SK-N-SH (cell line): ENCODE data around the gene COBL. TPM values are rescaled to one million over a fixed set of nuclear protein-coding genes. Genes with fewer than 3 reads are reported as not detected.

ENCODE experiments used
- CTCF ChIA-PET: fragments of 300-600, 350-600 bp; formaldehyde crosslinking; extraction: SDS; loops from one replicate; lab custom pipeline; 2021; lab: Yijun Ruan, JAX
- POLR2A ChIA-PET: fragments of 350-600 bp; sonication (Branson Sonifier 250); formaldehyde crosslinking; extraction: SDS; loops from one replicate; lab custom pipeline; 2020; ENCODE audit warnings: antibody characterized with exemption, inconsistent platforms; lab: Yijun Ruan, JAX
- DNase-seq: peaks from one replicate; pipeline ENCODE4 v3.0.0; 2012
- H2AFZ ChIP-seq: fragments of 200-600 bp; sonication (generic); 2 replicates; pipeline ENCODE4 v1.8.1; 2016; ENCODE audit warnings: antibody characterized with exemption, mild to moderate bottlenecking, low read depth
- H3F3A ChIP-seq: fragments of 200-600 bp; sonication (generic); replicated peaks from 2 replicates; pipeline ENCODE3; 2016; ENCODE audit warnings: antibody characterized with exemption, mild to moderate bottlenecking; ENCODE audit not compliant: insufficient read depth
- H3K27ac ChIP-seq, 2 experiments: fragments of 200-500 bp in 1 of 2; fragments of 200-600 bp in 1 of 2; sonication (Bioruptor generic) in 1 of 2; sonication (generic), shearing (Covaris generic) in 1 of 2; 2 replicates each; pipeline versions ENCODE4 v1.5.1 to v1.6.1; 2014 to 2016; ENCODE audit warnings: low read depth in 2 of 2, inconsistent platforms in 1 of 2, low read length in 1 of 2, mild to moderate bottlenecking in 1 of 2, mixed read lengths in 1 of 2
- H3K27me3 ChIP-seq: fragments of 200-600 bp; sonication (generic), shearing (Covaris generic); 2 replicates; pipeline ENCODE4 v1.6.1; 2016; ENCODE audit warnings: mixed run types; ENCODE audit not compliant: insufficient read depth
- H3K36me3 ChIP-seq, 2 experiments: fragments of 200-500 bp in 1 of 2; fragments of 200-600 bp in 1 of 2; sonication (Bioruptor generic) in 1 of 2; sonication (generic) in 1 of 2; replicated peaks in 1 of 2; 2 replicates each; pipeline versions ENCODE3 to v1.5.1; 2014 to 2016; ENCODE audit warnings: low read length in 1 of 2, mild to moderate bottlenecking in 1 of 2; ENCODE audit not compliant: insufficient read depth in 2 of 2, control insufficient read depth in 1 of 2
- H3K4me1 ChIP-seq, 2 experiments: fragments of 200-500 bp in 1 of 2; fragments of 200-600 bp in 1 of 2; sonication (Bioruptor generic) in 1 of 2; sonication (generic), shearing (Covaris generic) in 1 of 2; 2 replicates each; pipeline versions ENCODE4 v1.5.1 to v1.6.1; 2014 to 2016; ENCODE audit warnings: low read depth in 1 of 2, low read length in 1 of 2, mixed run types in 1 of 2; ENCODE audit not compliant: insufficient read depth in 2 of 2, control insufficient read depth in 1 of 2
- H3K4me2 ChIP-seq: fragments of 200-600 bp; sonication (generic), shearing (Covaris generic); 2 replicates; pipeline ENCODE4 v1.6.1; 2017; ENCODE audit warnings: mixed run types
- H3K4me3 ChIP-seq, 2 experiments: fragments of 200-500 bp in 1 of 2; fragments of 200-600 bp in 1 of 2; sonication (Bioruptor generic) in 1 of 2; sonication (generic), shearing (Covaris generic) in 1 of 2; 2 replicates each; pipeline versions ENCODE4 v1.5.1 to v1.8.1; 2014 to 2016; ENCODE audit warnings: low read depth in 2 of 2, inconsistent platforms in 1 of 2, low read length in 1 of 2, mild to moderate bottlenecking in 1 of 2, mixed read lengths in 1 of 2, moderate library complexity in 1 of 2
- H3K79me2 ChIP-seq: fragments of 200-600 bp; sonication (generic); 2 replicates; pipeline ENCODE4 v1.8.1; 2017; ENCODE audit warnings: mild to moderate bottlenecking; ENCODE audit not compliant: insufficient read depth
- H3K9ac ChIP-seq: fragments of 200-600 bp; sonication (generic); 2 replicates; pipeline ENCODE4 v1.6.1; 2017; ENCODE audit warnings: mixed run types
- H3K9me2 ChIP-seq: fragments of 200-600 bp; sonication (generic); 2 replicates; pipeline ENCODE4 v1.6.1; 2017; ENCODE audit warnings: mixed run types
- H3K9me3 ChIP-seq: fragments of 200-600 bp; sonication (generic); 2 replicates; pipeline ENCODE4 v1.6.1; 2017; ENCODE audit warnings: mixed run types, mild to moderate bottlenecking, moderate library complexity
- H4K20me1 ChIP-seq: fragments of 200-600 bp; sonication (generic); 2 replicates; pipeline ENCODE4 v1.6.1; 2017; ENCODE audit warnings: mild to moderate bottlenecking, mixed run types; ENCODE audit not compliant: insufficient read depth
- FOSL2 ChIP-seq: IDR thresholded peaks from 2 replicates; pipeline ENCODE4 v1.4.0; 2012; ENCODE audit warnings: low read depth, mild to moderate bottlenecking, moderate library complexity, borderline replicate concordance
- GABPA ChIP-seq: IDR thresholded peaks from 2 replicates; pipeline ENCODE4 v1.4.0; 2012; ENCODE audit warnings: low read depth, mild to moderate bottlenecking
- MXI1 ChIP-seq: IDR thresholded peaks from 2 replicates; pipeline ENCODE4 v1.6.1; 2012; ENCODE audit warnings: mild to moderate bottlenecking, low read depth, low read length, improper control_type of control experiment
- POLR2AphosphoS5 ChIP-seq: IDR thresholded peaks from 2 replicates; pipeline ENCODE4 v1.6.1; 2012; ENCODE audit warnings: low read depth, low read length
- RAD21 ChIP-seq: IDR thresholded peaks from 2 replicates; pipeline ENCODE4 v1.6.1; 2012; ENCODE audit warnings: mild to moderate bottlenecking, low read length
- RCOR1 ChIP-seq: fragments of 150-350 bp; IDR thresholded peaks from 2 replicates; pipeline ENCODE4 v1.6.1; 2017; ENCODE audit warnings: antibody characterized with exemption, low read length
- RFX5 ChIP-seq: IDR thresholded peaks from 2 replicates; pipeline ENCODE4 v1.6.1; 2012; ENCODE audit warnings: mild to moderate bottlenecking, improper control_type of control experiment, low read length
- RXRA ChIP-seq: IDR thresholded peaks from 2 replicates; pipeline ENCODE4 v1.4.0; 2012; ENCODE audit warnings: low read depth, mild to moderate bottlenecking, borderline replicate concordance
- SIN3A ChIP-seq: IDR thresholded peaks from 2 replicates; pipeline ENCODE4 v1.6.1; 2012; ENCODE audit warnings: low read depth, mild to moderate bottlenecking, low read length, moderate library complexity, borderline replicate concordance
- SMC3 ChIP-seq: IDR thresholded peaks from 2 replicates; pipeline ENCODE4 v1.6.1; 2012; ENCODE audit warnings: low read depth, low read length, improper control_type of control experiment
- YY1 ChIP-seq: IDR thresholded peaks from 2 replicates; pipeline ENCODE4 v1.4.0; 2012; ENCODE audit warnings: low read depth, mild to moderate bottlenecking
- WGBS: methylation state at CpG from one replicate; pipeline ENCODE4 v1.1.6; 2017; ENCODE audit warnings: low lambda C conversion rate; 5-methylcytosine and 5-hydroxymethylcytosine counted together
- polyA plus RNA-seq, 3 experiments: library from polyadenylated mRNA; depleted of rRNA; stranded (reverse); fragments of >200 nt; gene quantifications; 2 replicates each; pipeline ENCODE4 v1.2.3, GENCODE V29; 2012
- TF ChIP-seq, protein P1 (sequence below): IDR thresholded peaks from 2 replicates; pipeline ENCODE4 v1.4.0; 2012; ENCODE audit warnings: low read depth, borderline replicate concordance
- TF ChIP-seq, protein P2 (sequence below): fragments of 150-350 bp; IDR thresholded peaks from 2 replicates; pipeline ENCODE4 v1.6.1; 2016; ENCODE audit warnings: mild to moderate bottlenecking, low read depth, low read length
- TF ChIP-seq, protein P3 (sequence below): IDR thresholded peaks from 2 replicates; pipeline ENCODE4 v1.6.1; 2012; ENCODE audit warnings: mild to moderate bottlenecking, low read depth, low read length, moderate library complexity
- TF ChIP-seq, protein P4 (sequence below): IDR thresholded peaks from 2 replicates; pipeline ENCODE4 v1.4.0; 2012; ENCODE audit warnings: low read depth, borderline replicate concordance

COBL gene
- polyA plus RNA-seq, 1 of the 3 experiments (the other 2 are of a cell fraction), result under 0.01 TPM

DNA sequence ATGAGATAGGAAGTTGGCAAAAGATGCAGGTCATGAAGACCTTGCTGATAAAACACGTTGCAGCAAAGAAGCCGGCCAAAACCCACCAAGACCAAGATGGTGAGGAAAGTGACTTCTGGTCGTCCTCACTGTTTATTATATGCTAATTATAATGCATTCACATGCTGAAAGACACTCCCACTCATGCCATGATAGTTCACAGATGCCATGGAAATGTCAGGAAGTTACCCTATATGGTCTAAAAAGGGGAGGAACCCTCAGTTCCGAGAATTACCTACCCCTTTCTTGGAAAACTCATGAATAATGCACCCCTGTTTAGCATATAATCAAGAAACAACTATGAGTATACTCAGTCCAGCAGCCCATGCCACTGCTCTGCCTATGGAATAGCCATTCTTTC is 331.5 kb downstream of the COBL start:
- H3K27ac ChIP-seq, result no peak overlapping the region
- CTCF ChIA-PET, result interaction anchor here (1.1 to 1.2 kb wide), 2 partner anchors 11 to 18 kb away, joined by 3 read pairs; no protein-coding TSS in a partner anchor
- H3K4me2 ChIP-seq, result no peak overlapping the region
- TF ChIP-seq, protein P1, sequence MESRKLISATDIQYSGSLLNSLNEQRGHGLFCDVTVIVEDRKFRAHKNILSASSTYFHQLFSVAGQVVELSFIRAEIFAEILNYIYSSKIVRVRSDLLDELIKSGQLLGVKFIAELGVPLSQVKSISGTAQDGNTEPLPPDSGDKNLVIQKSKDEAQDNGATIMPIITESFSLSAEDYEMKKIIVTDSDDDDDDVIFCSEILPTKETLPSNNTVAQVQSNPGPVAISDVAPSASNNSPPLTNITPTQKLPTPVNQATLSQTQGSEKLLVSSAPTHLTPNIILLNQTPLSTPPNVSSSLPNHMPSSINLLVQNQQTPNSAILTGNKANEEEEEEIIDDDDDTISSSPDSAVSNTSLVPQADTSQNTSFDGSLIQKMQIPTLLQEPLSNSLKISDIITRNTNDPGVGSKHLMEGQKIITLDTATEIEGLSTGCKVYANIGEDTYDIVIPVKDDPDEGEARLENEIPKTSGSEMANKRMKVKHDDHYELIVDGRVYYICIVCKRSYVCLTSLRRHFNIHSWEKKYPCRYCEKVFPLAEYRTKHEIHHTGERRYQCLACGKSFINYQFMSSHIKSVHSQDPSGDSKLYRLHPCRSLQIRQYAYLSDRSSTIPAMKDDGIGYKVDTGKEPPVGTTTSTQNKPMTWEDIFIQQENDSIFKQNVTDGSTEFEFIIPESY, result no peak
- TF ChIP-seq FOSL2 (no peak), RXRA (no peak)
- DNase-seq, result no peak
- 13% methylated on average over 4 of the region's 4 CpGs for WGBS
- H3K36me3 ChIP-seq, result no peaks in the 10 kb centered on the region
- no peaks in the 10 kb centered on the region for H3K9me2 ChIP-seq
- H4K20me1 ChIP-seq, result no peaks in the 10 kb centered on the region
- H3K27me3 ChIP-seq, result peaks cover 72% of the 10 kb centered on the region
- H3K79me2 ChIP-seq, result no peaks in the 10 kb centered on the region
- POLR2A ChIA-PET, result no interaction called here
- H3F3A ChIP-seq, result no peaks in the 10 kb centered on the region
- peak overlapping the region in 1 of 2 experiments; percentile 2; a peak in 1 of 4 replicates for H3K4me3 ChIP-seq
- H3K9me3 ChIP-seq, result no peaks in the 10 kb centered on the region
- H3K4me1 ChIP-seq, result no peaks in the 10 kb centered on the region
- no peak overlapping the region for H2AFZ ChIP-seq
- H3K9ac ChIP-seq, result no peak overlapping the region

DNA sequence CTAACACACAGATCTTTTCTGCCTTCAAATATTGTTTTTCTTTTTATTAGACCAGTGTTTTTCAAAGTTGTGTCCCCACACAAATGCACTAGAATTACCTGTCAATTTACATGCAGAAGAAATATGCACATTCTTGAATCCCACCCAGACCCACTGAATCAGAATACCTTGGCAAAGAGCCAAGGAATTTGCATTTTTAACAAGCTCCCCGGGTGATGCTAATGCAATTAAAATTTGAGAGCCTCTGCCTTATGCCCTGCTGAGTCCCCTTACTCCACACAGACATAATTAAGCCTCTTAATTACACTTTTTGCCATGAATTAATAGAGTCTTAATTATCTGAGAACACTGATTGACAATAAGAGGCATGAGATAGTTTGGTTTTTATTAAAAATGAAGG is 332.8 kb downstream of the COBL start:
- H3K27me3 ChIP-seq, result peaks cover 80% of the 10 kb centered on the region
- H3K9ac ChIP-seq, result no peak overlapping the region
- DNase-seq, result no peak
- no peaks in the 10 kb centered on the region for H3F3A ChIP-seq
- no peak overlapping the region for H3K4me3 ChIP-seq
- no peaks in the 10 kb centered on the region for H3K9me2 ChIP-seq
- ChIA-PET CTCF (no interaction called here), POLR2A (no interaction called here)
- H4K20me1 ChIP-seq, result no peaks in the 10 kb centered on the region
- no peak overlapping the region for H3K4me2 ChIP-seq
- no peak for TF ChIP-seq RFX5
- no peak for TF ChIP-seq POLR2AphosphoS5
- no peak for TF ChIP-seq YY1
- TF ChIP-seq, protein P2, sequence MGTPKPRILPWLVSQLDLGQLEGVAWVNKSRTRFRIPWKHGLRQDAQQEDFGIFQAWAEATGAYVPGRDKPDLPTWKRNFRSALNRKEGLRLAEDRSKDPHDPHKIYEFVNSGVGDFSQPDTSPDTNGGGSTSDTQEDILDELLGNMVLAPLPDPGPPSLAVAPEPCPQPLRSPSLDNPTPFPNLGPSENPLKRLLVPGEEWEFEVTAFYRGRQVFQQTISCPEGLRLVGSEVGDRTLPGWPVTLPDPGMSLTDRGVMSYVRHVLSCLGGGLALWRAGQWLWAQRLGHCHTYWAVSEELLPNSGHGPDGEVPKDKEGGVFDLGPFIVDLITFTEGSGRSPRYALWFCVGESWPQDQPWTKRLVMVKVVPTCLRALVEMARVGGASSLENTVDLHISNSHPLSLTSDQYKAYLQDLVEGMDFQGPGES, result no peak
- no peak for TF ChIP-seq SIN3A
- TF ChIP-seq, protein P3, sequence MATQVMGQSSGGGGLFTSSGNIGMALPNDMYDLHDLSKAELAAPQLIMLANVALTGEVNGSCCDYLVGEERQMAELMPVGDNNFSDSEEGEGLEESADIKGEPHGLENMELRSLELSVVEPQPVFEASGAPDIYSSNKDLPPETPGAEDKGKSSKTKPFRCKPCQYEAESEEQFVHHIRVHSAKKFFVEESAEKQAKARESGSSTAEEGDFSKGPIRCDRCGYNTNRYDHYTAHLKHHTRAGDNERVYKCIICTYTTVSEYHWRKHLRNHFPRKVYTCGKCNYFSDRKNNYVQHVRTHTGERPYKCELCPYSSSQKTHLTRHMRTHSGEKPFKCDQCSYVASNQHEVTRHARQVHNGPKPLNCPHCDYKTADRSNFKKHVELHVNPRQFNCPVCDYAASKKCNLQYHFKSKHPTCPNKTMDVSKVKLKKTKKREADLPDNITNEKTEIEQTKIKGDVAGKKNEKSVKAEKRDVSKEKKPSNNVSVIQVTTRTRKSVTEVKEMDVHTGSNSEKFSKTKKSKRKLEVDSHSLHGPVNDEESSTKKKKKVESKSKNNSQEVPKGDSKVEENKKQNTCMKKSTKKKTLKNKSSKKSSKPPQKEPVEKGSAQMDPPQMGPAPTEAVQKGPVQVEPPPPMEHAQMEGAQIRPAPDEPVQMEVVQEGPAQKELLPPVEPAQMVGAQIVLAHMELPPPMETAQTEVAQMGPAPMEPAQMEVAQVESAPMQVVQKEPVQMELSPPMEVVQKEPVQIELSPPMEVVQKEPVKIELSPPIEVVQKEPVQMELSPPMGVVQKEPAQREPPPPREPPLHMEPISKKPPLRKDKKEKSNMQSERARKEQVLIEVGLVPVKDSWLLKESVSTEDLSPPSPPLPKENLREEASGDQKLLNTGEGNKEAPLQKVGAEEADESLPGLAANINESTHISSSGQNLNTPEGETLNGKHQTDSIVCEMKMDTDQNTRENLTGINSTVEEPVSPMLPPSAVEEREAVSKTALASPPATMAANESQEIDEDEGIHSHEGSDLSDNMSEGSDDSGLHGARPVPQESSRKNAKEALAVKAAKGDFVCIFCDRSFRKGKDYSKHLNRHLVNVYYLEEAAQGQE, result no peak
- TF ChIP-seq SMC3, result no peak
- TF ChIP-seq RAD21, result no peak
- TF ChIP-seq, protein P4, sequence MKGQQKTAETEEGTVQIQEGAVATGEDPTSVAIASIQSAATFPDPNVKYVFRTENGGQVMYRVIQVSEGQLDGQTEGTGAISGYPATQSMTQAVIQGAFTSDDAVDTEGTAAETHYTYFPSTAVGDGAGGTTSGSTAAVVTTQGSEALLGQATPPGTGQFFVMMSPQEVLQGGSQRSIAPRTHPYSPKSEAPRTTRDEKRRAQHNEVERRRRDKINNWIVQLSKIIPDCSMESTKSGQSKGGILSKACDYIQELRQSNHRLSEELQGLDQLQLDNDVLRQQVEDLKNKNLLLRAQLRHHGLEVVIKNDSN, result no peak
- TF ChIP-seq GABPA, result no peak
- TF ChIP-seq RCOR1, result no peak
- no peak for TF ChIP-seq MXI1
- no peaks in the 10 kb centered on the region for H3K36me3 ChIP-seq
- no peaks in the 10 kb centered on the region for H3K79me2 ChIP-seq
- no peaks in the 10 kb centered on the region for H3K9me3 ChIP-seq
- no peak overlapping the region for H2AFZ ChIP-seq
- no peaks in the 10 kb centered on the region for H3K4me1 ChIP-seq
- 0% methylated on average over 1 of the region's 1 CpG for WGBS
- no peak overlapping the region for H3K27ac ChIP-seq
